GM18861 (cell line): ENCODE results near the gene PIK3R5.
"Not testable (repeated sequence)": the region's sequence is repeated elsewhere in the genome, so short reads cannot be mapped to it uniquely, and the experiment has no call there.

ENCODE experiments used
- ATAC-seq: cut with Tn5 transposase; IDR thresholded peaks from one replicate; pipeline ENCODE4 v1.9.1; 2021; ENCODE audit not compliant: unreplicated experiment

PIK3R5 gene

GRCh38 chr17:8861495-8862181 is 103.9 kb downstream of the PIK3R5 start:
- no peak for ATAC-seq

GRCh38 chr17:8859804-8860430 is 105.6 kb downstream of the PIK3R5 start:
- no peak for ATAC-seq

GRCh38 chr17:8859027-8859803 is 106.3 kb downstream of the PIK3R5 start:
- no peak for ATAC-seq

GRCh38 chr17:8857919-8858318 is 107.6 kb downstream of the PIK3R5 start:
- ATAC-seq = peak; percentile 40

GRCh38 chr17:8856869-8857575 is 108.5 kb downstream of the PIK3R5 start:
- no peak for ATAC-seq

GRCh38 chr17:8856205-8856603 is 109.3 kb downstream of the PIK3R5 start:
- ATAC-seq = not testable (repeated sequence)

GRCh38 chr17:8855477-8856204 is 109.9 kb downstream of the PIK3R5 start:
- ATAC-seq = peak; percentile 28

DNA sequence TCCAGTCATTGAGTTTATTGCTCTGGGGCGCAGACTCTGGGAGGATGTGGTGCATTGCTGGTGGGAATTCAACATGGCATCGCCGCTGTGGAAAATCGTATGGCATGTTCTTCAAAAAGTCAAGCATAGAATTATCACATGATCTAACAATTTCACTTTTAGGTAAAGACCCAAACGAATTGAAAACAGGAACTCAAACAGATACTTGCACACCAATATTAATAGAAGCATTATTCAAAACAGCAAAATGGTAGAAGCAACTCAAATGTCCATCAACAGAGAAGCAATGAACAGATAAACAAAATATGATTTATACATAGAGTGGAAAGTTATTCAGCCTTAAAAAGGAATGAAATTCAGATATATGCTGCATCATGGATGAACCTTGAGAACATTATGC is 113.9 kb downstream of the PIK3R5 start:
- no peak for ATAC-seq

DNA sequence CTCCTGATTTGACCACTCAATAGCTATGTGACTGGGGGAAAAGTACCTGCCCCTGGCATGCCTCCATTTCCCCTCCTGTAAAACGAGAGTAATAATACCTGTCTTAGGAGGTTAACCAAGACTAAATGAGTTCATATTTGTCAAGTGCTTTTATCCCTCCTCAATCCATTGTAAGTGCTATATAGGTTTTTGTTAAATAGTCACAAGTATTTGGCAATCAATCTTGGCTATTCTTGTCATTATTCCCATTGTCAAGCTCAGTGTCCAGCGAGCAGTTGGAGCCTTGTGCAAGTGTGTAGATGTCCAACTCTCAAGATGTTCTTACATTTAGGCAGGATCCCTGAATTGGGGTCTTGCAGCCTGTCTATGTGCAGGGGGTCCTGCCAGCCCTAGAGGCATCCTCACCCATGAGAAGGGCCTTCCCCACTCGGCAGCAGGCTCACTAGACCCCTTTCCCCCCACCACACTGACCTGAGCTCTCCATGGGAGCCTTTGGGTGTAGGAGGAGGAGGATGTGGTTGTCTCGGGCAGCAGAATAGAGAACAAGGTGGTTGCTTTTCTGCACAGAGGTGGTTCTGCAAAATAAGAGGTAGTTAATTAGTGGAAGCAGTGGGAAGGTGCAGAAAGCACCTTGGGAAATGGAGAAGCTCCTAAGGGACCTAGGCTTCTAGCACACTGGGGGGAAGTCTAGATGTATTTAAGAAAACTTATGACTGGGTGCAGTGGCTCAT is 116.0 kb downstream of the PIK3R5 start:
- ATAC-seq = no peak

GRCh38 chr17:8847891-8848290 is 117.6 kb downstream of the PIK3R5 start:
- no peak for ATAC-seq

GRCh38 chr17:8846768-8847211 is 118.7 kb downstream of the PIK3R5 start:
- ATAC-seq = no peak

GRCh38 chr17:8844229-8845218 is 121.0 kb downstream of the PIK3R5 start:
- no peak for ATAC-seq

DNA sequence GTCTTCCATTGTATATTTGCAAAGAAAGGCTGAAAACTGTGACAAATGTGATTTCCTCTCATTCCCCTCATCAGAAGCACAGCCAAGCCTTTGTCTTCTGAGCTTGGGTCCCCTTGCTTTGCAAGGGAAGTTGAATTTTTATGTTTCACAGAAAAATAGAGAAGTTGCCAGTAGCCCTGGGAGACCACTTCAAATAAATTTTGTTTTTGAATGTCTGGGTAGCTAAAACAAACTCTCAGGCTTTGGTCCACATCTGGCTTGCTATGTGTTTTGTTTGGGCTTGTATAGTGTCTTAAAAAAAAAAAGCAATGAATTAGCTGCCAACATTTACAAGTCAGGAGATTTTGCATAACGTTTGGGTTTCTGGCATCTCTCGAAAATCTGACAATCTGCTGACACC is 122.2 kb downstream of the PIK3R5 start:
- ATAC-seq = no peak

DNA sequence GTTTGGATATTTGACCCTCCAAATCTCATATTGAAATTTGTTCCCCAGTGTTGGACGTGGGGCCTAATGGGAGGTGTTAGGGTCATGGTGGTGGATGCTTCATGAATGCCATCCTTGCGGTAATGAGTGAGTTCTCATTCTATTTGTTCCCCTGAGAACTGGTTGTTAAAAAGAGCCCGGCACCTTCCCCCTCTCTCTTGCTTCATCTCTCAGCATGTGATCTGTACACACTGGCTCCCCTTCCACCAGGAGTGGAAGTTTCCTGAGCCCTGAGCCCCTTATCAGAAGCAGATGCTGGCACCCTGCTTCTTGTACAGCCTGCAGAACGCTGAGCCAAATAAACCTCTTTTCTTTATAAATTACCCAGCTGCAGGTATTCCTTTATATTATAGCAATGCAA is 123.7 kb downstream of the PIK3R5 start:
- ATAC-seq = no peak

- no peak for ATAC-seq
Measured at GRCh38 chr17:8839410-8839935, 126.0 kb downstream of the PIK3R5 start.

DNA sequence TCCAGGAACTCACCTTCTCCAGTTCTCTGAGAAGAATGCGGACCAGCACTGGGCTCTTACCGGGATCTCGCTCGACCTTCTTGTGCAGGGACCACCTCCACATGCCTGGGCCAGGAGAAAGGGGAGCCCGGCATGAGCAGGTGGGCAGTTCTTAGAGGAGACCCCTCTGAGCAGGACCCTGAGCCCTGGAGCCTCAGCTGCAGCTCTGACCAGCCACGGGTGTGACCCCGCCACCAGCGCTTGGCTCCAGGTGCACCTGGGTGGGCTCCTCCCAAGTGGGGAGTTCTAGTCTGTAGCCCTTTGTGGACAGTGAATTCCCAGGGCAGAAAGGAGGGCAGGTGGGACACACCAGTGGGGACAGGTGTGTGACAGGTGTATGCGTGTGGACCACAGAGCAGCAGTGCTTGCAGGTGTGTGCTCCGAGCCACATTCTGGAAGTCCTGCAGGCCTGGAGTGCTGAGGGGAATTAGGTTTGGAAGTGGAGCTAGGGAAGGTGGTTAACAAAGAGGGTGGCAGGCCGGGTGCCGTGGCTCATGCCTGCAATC is 126.9 kb downstream of the PIK3R5 start:
- ATAC-seq = no peak

- ATAC-seq = no peak
Measured at GRCh38 chr17:8837563-8838075, 127.9 kb downstream of the PIK3R5 start.
